ENCODE results near the gene ZBTB17. TPM values are rescaled to one million over a fixed set of nuclear protein-coding genes. Genes with fewer than 3 reads are reported as not detected.
"Not testable (repeated sequence)": the region's sequence is repeated elsewhere in the genome, so short reads cannot be mapped to it uniquely, and the experiment has no call there.

ZBTB17 gene
- 10 to 100 TPM; 21.9 to 40.3 (median 38.5) TPM for total RNA-seq

DNA sequence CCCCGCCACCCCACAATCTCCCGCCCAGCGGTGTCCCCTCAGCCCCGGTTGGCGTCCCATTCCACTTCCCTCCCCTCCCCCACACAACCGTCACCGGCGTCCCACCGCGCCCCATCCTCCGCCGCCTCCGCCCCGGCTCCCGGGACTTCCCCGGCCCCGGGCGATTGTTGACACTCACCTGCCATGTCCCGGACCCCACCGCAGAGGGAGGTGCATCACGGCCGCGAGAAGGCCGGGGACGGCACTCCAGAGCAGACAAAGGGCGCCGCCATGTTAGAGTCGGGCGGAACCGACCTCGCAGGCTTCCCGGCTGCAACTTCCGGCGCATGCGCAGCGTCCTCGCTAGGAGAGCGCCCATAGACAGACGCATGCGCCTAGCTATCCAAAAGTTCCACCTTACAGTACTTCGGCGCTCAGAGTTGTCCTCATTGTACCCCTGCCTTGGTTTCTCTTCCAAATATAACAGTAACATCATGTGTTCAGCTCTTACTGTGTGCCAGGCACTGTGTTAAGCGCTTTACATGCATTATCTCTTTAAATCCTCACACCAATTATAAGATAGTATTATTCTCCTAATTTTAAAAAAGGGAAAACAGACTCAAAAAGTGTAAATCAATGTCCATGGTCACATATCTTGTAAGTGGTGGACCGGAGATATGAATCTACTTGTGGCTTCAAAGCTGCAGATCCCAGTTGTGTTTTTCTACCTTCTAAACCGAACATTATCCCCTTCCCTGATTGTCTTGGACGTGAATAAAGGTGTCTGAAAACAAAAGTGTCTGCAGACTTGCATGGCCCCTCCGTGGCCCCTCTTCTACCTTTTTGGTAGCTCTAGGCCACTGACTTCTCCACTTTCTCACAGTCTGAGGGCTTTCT is at the start of gene ZBTB17:
ZBTB17 (minus strand) TSS at position 297 of the 876 bp plus-strand sequence. CDS start 27,606 bp downstream, outside the sequence.
- TF ChIP-seq POLR2AphosphoS5 (IDR thresholded peaks at IDR 0.05) (peak; percentile 89 to 93 (median 93)), POLR2A (IDR thresholded peaks at IDR 0.05) (peak; percentile 72)
- TF ChIP-seq, protein P1, sequence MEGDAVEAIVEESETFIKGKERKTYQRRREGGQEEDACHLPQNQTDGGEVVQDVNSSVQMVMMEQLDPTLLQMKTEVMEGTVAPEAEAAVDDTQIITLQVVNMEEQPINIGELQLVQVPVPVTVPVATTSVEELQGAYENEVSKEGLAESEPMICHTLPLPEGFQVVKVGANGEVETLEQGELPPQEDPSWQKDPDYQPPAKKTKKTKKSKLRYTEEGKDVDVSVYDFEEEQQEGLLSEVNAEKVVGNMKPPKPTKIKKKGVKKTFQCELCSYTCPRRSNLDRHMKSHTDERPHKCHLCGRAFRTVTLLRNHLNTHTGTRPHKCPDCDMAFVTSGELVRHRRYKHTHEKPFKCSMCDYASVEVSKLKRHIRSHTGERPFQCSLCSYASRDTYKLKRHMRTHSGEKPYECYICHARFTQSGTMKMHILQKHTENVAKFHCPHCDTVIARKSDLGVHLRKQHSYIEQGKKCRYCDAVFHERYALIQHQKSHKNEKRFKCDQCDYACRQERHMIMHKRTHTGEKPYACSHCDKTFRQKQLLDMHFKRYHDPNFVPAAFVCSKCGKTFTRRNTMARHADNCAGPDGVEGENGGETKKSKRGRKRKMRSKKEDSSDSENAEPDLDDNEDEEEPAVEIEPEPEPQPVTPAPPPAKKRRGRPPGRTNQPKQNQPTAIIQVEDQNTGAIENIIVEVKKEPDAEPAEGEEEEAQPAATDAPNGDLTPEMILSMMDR (IDR thresholded peaks at IDR 0.05) = no peak
- H3K27ac ChIP-seq = peak within 1 kb of the TSS; percentile 76 to 87
- no peaks in the 10 kb centered on the region for H3K36me3 ChIP-seq

DNA sequence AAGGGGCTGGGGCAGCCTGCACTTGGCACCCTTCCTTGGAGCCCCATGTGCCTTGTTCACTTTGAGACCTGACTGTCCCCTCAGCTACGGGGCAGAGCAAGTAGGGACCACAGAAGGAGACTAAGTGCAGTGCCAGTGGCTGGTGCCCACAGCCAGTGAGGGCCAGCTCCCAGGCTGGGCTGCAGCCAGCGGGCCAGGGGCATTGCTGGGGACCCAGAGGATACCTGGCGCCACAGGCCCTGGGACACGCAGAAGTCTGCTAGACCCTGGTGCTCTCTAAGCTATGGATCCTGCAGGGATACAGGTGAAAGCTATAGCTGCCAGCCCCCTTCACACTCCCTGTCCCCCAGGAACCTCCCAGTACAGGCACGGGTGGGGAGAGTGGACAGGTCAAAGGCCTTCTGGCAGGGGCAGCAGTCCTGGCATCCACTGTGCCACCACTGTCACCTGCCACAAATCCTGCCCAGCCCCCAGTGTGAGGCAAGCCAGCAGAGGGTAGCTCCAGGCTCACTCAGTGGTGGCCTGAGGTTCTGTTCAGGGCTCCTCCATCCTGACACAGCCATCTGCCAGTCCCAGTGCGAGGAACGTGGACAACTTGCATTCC is 47.3 kb upstream of the ZBTB17 start:
- no peaks in the 10 kb centered on the region for H3K27me3 ChIP-seq
- peaks cover 5 to 10% of the 10 kb centered on the region in 2 donors for H3K4me1 ChIP-seq
- intact Hi-C loops (cut with DNase I; ENCODE audit: low total_unique reads) = no loop called here
- no peak for DNase-seq (ENCODE audit: low spot score in 2 of 2)
- no peak overlapping the region for H3K4me3 ChIP-seq
- TF ChIP-seq, protein P1 (IDR thresholded peaks at IDR 0.05) = no peak
- TF ChIP-seq POLR2A (IDR thresholded peaks at IDR 0.05) (no peak), POLR2AphosphoS5 (IDR thresholded peaks at IDR 0.05) (no peak)
- no peaks in the 10 kb centered on the region for H3K36me3 ChIP-seq
- no peak overlapping the region for H3K27ac ChIP-seq
- H3K9me3 ChIP-seq = no peaks in the 10 kb centered on the region

More for the DNA sequence above, at the start of gene ZBTB17:
- Histone ChIP-seq H3K4me3 (peak within 1 kb of the TSS; percentile 93 to 99 (median 97)), H3K27me3 (no peaks in the 10 kb centered on the region), H3K4me1 (no peaks in the 10 kb centered on the region), H3K9me3 (no peaks in the 10 kb centered on the region)
- intact Hi-C loops (cut with DNase I; ENCODE audit: low total_unique reads) = no loop called here
- DNase-seq (ENCODE audit: low spot score in 2 of 2) = peak; percentile 89 to 92

DNA sequence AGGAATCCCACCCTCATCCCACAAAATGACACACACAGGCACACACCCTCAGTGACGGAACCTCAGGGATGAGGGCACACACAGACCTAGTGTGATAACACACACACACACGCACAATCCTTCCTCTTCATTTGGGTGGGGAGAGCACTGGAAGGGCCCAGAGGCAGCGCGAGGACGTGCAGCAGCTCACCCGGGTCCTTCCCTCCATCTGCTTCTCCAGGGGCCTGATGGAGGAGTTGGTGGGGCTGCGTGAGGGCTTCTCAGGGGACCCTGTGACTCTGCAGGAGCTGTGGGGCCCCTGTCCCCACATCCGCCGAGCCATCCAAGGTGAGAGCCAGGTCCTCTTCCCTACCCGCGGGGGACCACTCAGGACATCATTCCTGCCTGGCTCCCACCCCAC is 46.5 kb upstream of the ZBTB17 start:
- no peak for TF ChIP-seq POLR2AphosphoS5 (IDR thresholded peaks at IDR 0.05)
- H3K27ac ChIP-seq = no peak overlapping the region
- intact Hi-C loops (cut with DNase I; ENCODE audit: low total_unique reads) = no loop called here
- H3K4me1 ChIP-seq = peaks cover 11 to 16% of the 10 kb centered on the region in 2 donors
- no peak for DNase-seq (ENCODE audit: low spot score in 2 of 2)
- no peaks in the 10 kb centered on the region for H3K36me3 ChIP-seq
- H3K27me3 ChIP-seq = no peaks in the 10 kb centered on the region
- H3K9me3 ChIP-seq = no peaks in the 10 kb centered on the region
- H3K4me3 ChIP-seq = no peak overlapping the region

DNA sequence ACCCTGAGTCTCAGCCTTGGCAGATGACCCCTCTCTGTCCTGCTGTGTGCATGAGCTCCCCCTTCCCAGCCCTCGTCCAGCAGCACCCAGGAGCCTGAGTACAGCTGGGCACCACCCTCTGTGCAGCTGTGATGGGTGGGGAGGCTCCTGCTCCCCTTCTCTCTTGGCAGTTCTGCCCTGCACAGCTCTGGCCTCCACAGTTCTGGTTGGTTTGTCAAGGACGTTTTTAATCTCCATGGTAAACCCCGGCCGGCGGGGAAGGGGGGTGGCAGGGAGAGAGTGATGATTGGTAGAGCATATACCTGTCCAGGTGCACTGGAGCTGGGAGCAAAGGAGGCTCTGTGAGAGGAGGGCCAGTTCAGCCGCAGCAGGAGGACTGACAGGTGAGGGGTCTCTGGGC is 45.8 kb upstream of the ZBTB17 start, which contains the start of gene CLCNKA:
CLCNKA (plus strand) TSS at position 356 of the 400 bp plus-strand sequence. CDS start 584 bp downstream, outside the sequence.
- Histone ChIP-seq H3K27me3 (no peaks in the 10 kb centered on the region), H3K4me3 (no peak within 1 kb of the TSS), H3K4me1 (peaks cover 9 to 11% of the 10 kb centered on the region in 2 donors), H3K36me3 (no peaks in the 10 kb centered on the region), H3K9me3 (no peaks in the 10 kb centered on the region), H3K27ac (no peak within 1 kb of the TSS)
- intact Hi-C loops (cut with DNase I; ENCODE audit: low total_unique reads) = no loop called here
- TF ChIP-seq, protein P1 (IDR thresholded peaks at IDR 0.05) = no peak
- TF ChIP-seq POLR2AphosphoS5 (IDR thresholded peaks at IDR 0.05) (no peak), POLR2A (IDR thresholded peaks at IDR 0.05) (no peak)
- DNase-seq (ENCODE audit: low spot score in 2 of 2) = no peak

DNA sequence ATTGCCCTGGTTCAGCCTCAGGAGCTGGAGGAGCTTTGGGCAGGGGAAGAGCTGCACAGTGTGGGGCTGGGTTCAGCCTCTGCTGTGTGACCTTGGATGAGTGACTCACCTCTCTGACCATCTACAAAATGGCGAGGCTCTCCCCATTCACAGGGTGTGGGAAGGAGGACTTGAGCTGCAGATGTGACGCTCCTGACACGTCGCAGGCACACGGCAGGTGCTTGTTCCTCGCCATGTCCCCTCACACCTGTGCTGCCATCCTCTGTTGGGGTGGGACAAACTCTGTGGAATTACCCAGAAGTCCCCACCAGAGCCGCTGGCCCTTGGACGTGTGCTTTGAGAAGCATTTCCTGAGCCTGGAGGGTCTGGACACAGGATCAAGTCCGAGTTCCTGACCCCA is 45.0 kb upstream of the ZBTB17 start:
- DNase-seq (ENCODE audit: low spot score in 2 of 2); intact Hi-C loops (cut with DNase I; ENCODE audit: low total_unique reads); H3K27ac ChIP-seq; H3K4me3 ChIP-seq; H3K27me3 ChIP-seq; H3K36me3 ChIP-seq; H3K9me3 ChIP-seq: not testable (repeated sequence)
- peaks cover 9 to 11% of the 10 kb centered on the region in 2 donors for H3K4me1 ChIP-seq

DNA sequence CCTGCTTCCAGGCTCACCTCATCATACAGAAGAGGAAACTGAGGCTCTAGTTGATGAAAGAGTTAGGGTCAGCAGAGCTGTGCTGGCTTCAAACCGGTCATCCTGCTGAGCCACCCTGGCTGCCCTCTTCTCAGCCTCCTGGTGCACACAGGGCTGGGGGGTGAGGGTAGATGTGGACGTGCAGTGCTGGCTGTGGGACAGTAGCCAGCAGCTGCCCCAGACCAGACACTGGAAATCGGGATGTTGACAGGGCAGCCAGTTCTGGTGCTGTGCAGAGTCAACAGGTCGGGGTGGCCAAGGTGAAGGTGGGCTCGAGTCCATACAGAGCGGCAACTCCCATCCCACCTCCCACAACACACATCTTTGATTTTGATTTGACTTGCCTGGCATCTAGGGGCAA is 44.4 kb upstream of the ZBTB17 start:
- H3K36me3 ChIP-seq = no peaks in the 10 kb centered on the region
- H3K4me3 ChIP-seq = no peak overlapping the region
- TF ChIP-seq, protein P1 (IDR thresholded peaks at IDR 0.05) = no peak
- TF ChIP-seq POLR2A (IDR thresholded peaks at IDR 0.05) (no peak), POLR2AphosphoS5 (IDR thresholded peaks at IDR 0.05) (no peak)
- H3K9me3 ChIP-seq = no peaks in the 10 kb centered on the region
- no peaks in the 10 kb centered on the region for H3K27me3 ChIP-seq
- H3K27ac ChIP-seq = no peak overlapping the region
- intact Hi-C loops (cut with DNase I; ENCODE audit: low total_unique reads) = no loop called here
- DNase-seq (ENCODE audit: low spot score in 2 of 2) = no peak
- H3K4me1 ChIP-seq = peaks cover 9 to 11% of the 10 kb centered on the region in 2 donors
